ENCODE data around the gene MCOLN3.

GRCh38 chr1:85058311-85058710, 10.0 kb upstream of the MCOLN3 start:
- TF ChIP-seq POLR2AphosphoS5 (IDR thresholded peaks at IDR 0.05; ENCODE audit: low read depth, low read length), result no peak
- TF ChIP-seq POLR2A (IDR thresholded peaks at IDR 0.05; ENCODE audit: low read depth, low read length), result no peak
- no peak for TF ChIP-seq TAF1 (IDR thresholded peaks at IDR 0.05; ENCODE audit: borderline replicate concordance, low read depth, low read length)
